KBM-7 (cell line): Measurements from ENCODE around the gene C14orf39.

ENCODE experiments used
- DNase-seq: peaks from one replicate; pipeline ENCODE4 v3.0.0-alpha.2; 2015
- in situ Hi-C: fragments of 300-500 bp; cut with MboI; formaldehyde crosslinking; loops from 2 replicates; pipeline ENCODE4 v1.14.3; 2020; ENCODE audit warnings: low sequenced_read_pairs, low pct_unique_long_range_greater_than_20kb, mixed read lengths

C14orf39 gene

DNA sequence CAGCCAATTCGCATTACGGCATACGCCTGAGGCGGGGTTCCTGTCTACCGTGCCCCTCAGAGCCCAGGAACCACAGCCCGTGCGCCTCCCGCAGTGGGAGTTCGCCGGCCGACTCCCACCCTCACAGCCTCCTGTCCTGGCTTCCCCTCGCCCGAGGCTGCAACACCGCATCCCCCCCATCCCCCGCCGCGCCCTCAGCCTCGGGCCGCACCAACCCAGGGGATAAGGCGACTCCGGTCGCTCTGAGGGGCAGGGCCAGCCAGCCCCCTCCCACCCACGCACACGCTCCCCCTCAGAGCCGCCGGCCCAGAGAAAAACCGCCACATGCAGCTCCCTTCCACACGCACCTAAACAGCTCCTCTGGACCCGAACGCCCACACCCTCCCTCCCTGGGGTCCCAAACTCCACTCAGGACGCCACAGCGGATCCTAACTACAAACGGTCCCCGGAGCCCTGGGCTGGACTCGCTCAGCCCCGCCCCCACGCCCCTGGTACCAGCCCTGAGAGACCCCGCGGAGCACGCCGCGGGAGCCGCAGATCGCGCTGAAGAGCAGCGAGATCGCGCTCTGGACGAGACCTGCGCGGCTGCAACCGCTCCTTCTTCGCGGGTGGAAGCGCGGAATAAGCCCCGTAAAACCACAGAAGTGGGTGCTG is at the start of gene C14orf39:
Gene C14orf39, minus strand, starts transcription at position 466 of the 654 bp plus-strand sequence. CDS start 985 bp downstream, outside the sequence.
- DNase-seq, result peak; percentile 64
- in situ Hi-C loops, result no loop called here

DNA sequence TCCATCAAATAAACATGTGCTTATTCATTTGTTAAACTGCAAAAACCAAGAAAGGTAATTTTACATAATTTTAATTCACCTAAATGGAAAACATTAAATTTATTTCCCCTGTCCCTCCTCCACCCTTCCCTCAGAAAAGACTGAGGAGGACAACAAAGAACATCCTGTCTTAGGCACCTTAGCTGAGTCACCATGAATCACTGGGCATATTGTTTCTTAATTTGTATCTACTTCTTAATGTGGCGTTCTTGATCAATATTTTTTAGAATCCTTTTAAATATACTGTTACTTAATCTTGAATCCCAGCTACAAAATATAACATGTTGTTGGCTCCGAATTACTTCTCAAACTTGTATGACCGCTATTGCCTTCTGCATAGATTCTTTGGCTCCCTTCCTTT is 46.6 kb upstream of the C14orf39 start:
- in situ Hi-C loops, result no loop called here
- no peak for DNase-seq

DNA sequence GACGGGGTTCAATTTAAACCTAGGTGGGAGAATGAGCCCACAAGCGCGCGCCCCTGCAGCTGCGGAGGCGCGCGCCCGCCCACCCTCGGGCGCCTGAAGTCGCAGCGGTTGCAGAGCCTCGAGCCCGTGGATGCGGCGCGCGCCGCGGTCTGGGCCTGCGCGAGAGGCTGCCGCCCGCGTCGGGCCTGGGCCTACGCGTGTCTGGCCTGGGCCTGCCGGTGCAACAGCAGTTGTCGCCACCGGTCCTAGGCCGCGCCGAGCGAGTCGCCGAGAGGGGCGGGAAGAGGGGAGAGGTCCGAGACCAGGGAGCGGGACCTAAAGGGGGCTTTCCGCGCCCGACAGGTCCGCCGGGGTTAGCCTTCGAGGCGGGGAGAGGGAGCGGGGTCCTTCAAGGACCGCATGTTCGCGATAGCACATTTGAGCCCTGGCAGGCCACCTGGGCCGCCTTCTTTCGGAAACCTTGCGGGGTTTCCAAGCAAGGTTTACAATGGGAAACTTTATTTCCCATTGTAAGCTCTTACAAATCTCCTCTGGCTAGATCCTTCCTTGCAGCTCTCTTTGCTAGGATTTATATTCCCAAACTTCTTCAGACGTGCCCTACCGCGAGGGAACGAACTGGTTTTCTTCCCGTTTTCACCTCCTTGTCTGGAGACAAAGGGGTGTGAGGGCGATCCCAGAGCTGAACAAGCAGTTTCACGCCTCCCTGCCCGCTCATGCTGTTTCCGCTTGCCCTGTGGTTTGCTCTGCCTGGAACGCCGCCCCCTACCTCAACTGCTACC is 29.8 kb upstream of the C14orf39 start:
- DNase-seq, result no peak
- in situ Hi-C loops, result no loop called here

- in situ Hi-C loops, result no loop called here
- no peak for DNase-seq
Observed at GRCh38 chr14:60514741-60515491, 29.1 kb upstream of the C14orf39 start.

- no peak for DNase-seq
- in situ Hi-C loops, result no loop called here
Observed at GRCh38 chr14:60514378-60514740, 28.5 kb upstream of the C14orf39 start.

DNA sequence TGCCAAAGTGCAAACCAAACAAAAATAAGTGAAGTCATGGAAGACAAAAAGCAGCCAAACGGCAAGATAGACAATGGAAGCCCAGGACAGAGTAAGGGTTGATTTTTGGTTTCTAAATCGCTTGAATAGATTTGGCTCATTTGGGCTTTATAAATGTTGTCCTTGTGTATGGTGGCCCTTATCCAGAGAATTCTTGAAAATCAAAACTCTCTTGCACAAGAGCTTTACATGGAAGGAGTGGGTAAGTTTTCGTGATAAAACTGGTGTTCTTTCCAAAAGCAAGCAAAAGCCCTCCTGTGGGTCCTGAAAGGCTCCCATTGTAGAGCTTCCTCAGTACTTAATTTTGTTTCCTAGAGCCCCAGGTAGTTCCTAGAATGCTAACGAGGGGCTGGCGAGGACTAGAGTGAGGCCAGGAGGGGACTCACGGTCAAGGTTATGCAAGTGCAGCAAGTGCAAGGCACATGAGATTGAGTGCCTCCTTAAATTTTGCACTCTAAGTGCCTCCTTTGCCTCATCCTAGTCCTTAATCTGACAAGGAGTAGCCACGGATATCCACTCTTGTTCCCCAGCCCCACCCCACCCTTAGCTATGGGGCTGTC is 27.2 kb upstream of the C14orf39 start:
- DNase-seq, result no peak

DNA sequence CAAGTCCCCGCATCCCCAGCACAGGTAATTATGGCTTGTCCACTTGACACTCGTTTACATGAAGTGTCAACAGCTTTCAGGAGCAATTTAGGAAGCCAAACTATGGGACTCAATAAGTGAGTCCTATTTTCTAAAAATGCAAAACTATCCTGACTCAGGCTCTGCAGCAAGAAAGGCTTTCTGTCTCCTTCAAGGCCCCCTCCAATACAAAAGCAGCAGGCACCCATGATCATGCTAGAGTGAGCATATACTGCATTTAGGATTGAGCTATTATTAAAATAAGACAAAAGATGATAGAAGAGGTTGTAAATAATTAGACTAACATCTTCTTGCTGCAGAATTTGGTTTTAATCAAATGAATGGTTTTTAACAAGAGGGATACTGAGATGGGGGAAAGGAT is 26.3 kb upstream of the C14orf39 start:
- no peak for DNase-seq
- in situ Hi-C loops, result no loop called here

More for the DNA sequence above, 27.2 kb upstream of the C14orf39 start:
- in situ Hi-C loops, result no loop called here

GRCh38 chr14:60510951-60511599 is 25.2 kb upstream of the C14orf39 start:
- DNase-seq, result no peak
- in situ Hi-C loops, result no loop called here

GRCh38 chr14:60510254-60510950 is 24.5 kb upstream of the C14orf39 start:
- no peak for DNase-seq
- in situ Hi-C loops, result no loop called here

DNA sequence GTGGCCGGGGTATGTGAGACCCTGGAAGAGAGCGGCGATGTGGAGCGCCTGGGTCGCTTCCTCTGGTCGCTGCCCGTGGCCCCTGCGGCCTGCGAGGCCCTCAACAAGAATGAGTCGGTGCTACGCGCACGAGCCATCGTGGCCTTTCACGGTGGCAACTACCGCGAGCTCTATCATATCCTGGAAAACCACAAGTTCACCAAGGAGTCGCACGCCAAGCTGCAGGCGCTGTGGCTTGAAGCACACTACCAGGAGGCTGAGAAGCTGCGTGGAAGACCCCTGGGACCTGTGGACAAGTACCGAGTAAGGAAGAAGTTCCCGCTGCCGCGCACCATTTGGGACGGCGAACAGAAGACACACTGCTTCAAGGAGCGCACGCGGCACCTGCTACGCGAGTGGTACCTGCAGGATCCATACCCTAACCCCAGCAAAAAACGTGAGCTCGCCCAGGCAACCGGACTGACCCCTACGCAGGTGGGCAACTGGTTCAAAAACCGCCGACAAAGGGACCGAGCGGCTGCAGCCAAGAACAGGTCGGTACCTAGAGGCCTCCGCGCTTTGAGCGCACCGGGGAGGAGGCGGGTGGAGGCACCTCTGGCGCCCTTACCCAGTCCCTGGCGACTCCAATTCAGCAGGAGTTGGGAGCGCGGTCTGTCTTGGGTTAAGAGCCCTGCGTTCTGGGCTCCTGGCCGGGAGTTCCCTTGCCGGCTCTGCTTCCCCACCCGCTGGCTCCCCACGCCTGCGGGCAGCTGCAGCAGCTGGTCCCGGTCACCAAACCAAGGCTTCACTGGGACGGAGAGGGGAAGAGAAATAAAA is 23.8 kb upstream of the C14orf39 start:
- no peak for DNase-seq
- in situ Hi-C loops, result no loop called here

- in situ Hi-C loops, result no loop called here
- DNase-seq, result no peak
Observed at GRCh38 chr14:60508707-60509437, 23.0 kb upstream of the C14orf39 start, which contains the start of gene SIX6. TSS of gene SIX6 (plus strand) at chr14:60509146. CDS start at chr14:60509399, 253 bp downstream.

GRCh38 chr14:60508363-60508706 is 22.5 kb upstream of the C14orf39 start:
- in situ Hi-C loops, result no loop called here
- no peak for DNase-seq

GRCh38 chr14:60506985-60507829 is 21.3 kb upstream of the C14orf39 start:
- in situ Hi-C loops, result no loop called here
- no peak for DNase-seq

DNA sequence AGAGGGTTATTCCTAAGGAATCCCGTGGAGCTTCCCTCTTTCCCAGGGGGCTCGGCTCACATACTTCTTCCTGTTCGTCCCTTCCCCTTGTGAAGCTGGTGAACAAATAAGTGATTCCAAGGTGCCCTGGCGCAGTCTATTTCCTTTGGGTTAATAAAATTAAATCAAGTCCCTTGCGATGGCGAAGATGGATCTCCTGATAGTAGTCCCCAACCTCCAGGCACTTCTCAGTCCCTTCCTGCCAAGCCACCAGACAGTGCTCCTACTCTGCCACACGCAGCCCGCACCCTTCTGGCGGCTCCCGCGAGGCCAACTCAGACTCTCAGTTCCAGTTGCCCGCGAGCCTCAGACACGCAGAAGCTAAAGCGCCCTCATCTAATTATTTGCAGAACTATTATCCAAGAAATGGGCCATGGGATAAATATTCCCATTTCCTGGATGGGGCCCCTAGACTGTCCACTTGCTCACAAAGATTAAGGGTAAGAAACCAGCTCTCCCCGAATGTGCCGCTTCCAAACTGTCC is 20.7 kb upstream of the C14orf39 start:
- in situ Hi-C loops, result no loop called here
- DNase-seq, result no peak

DNA sequence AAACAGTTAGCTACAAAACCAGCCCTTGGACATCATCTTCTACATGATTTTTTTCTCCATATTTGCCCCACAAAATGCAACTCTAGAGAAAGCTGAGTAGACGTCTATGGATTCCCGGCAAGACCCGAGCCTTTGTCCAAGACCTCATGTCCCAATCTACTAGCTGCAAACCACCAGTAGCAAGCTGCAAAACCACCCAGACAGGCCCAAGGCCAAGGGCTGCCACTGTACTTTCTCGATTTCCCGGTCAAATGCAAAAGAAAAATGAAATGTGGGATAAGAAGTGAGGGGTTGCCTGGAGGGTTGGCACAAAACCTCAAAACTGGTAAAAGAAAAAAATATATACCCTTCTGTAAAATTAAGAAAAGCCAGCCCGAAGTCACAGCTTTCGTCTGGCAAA is 20.1 kb upstream of the C14orf39 start:
- no peak for DNase-seq
- in situ Hi-C loops, result no loop called here

DNA sequence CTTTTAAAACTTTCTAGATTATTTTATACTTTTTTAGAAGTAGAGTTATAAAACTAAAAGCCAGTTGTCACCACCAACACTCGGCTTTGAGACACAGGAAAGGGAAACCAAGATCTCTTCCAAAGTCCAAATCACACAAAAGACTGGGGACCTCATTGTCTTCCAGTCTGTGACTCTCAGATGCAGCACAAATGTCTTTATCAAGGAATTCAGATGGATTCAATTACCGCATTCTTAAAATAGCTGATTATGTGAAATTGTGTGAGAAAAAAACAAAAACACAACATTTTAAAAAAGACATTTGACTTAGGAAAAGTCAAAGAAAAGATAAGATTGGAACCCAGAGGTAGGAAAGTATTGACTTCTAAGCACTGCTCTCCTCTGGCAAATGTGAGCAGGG is 19.6 kb upstream of the C14orf39 start:
- DNase-seq, result no peak
- in situ Hi-C loops, result no loop called here
